Stimulated activated CD8-positive, alpha-beta memory T cell treated with anti-CD3 and anti-CD28 coated beads, Interleukin-12 subunit alpha, Interleukin-12 subunit beta, amount 100 ng/mL, for 1 hour (primary cell): ENCODE data around the gene FNBP1.
"Not testable (repeated sequence)": the region's sequence is repeated elsewhere in the genome, so short reads cannot be mapped to it uniquely, and the experiment has no call there.

ENCODE experiments used
- DNase-seq: peaks from one replicate; pipeline ENCODE4 v3.0.0-alpha.2; 2020; ENCODE audit warnings: low read depth

Gene FNBP1

DNA sequence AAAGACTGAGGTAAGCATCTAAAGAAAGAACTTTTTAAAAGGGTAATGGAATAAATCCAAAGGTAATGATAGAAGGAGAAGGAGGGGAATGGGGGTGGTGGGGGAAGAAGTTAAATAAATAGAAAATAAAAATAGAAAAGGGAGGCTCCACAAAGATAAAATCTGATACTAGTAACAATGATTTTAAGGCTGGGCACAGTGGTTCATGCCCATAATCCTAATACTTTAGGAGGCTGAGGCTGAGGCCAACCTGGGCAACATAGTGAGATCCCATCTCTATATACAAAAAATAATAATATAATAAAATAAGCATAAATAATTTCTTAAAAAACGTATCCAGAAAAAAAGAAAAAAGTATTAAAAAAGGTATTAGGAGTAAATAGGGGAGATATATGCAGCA, 89.3 kb downstream of the FNBP1 start:
- DNase-seq: no peak

DNA sequence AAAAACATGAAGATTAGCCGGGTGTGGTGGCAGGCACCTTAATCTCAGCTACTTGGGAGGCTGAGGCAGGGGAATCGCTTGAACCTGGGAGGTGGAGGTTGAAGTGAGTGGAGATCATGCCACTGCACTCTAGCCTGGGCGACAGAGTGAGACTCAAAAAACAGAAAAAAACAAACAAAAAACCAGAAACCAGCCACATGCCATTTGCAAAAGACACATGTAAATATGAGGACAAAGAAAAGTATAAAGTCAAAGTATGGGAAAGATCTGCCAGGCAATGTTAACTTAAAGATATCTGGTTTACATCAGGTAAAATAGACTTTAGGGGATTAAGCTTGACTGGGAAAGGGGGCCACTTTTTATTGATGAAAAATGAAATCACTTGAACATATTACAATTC, 90.7 kb downstream of the FNBP1 start:
- DNase-seq: no peak

DNA sequence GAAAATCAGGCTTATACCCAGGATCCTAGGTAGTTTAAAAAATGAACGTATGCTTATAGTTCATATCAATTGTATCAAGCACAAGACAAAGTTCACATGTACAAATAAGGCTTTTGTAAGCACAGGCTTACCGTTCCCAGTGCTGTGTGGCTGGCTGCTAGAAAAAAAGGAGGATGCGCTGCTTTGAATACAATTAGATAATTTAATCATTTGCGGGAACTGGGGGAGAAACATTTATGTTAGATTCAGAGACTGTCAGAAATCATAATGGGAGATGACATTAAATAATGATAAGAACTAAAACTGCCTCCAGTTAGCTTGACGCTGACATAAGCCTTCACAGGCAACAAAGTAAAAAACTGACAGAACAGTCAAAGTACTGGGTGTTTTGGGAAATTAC, 93.2 kb downstream of the FNBP1 start:
- no peak for DNase-seq

DNA sequence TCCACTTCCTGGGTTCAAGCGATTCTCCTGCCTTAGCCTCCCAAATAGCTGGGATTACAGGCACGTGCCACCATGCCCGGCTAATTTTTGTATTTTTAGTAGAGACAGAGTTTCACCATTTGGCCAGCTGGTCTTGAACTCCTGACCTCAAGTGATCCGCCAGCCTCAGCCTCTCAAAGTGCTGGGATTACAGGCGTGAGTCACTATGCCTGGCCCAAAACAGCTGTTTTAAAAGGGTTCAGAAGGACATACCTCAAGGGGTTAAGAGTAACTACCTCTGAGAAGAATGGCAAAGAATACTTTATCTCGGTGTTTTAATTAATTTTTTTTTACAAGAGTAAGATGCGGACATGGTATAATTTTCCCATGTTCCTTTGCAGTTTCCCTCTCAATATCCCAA, 94.4 kb downstream of the FNBP1 start:
- not testable (repeated sequence) for DNase-seq

DNA sequence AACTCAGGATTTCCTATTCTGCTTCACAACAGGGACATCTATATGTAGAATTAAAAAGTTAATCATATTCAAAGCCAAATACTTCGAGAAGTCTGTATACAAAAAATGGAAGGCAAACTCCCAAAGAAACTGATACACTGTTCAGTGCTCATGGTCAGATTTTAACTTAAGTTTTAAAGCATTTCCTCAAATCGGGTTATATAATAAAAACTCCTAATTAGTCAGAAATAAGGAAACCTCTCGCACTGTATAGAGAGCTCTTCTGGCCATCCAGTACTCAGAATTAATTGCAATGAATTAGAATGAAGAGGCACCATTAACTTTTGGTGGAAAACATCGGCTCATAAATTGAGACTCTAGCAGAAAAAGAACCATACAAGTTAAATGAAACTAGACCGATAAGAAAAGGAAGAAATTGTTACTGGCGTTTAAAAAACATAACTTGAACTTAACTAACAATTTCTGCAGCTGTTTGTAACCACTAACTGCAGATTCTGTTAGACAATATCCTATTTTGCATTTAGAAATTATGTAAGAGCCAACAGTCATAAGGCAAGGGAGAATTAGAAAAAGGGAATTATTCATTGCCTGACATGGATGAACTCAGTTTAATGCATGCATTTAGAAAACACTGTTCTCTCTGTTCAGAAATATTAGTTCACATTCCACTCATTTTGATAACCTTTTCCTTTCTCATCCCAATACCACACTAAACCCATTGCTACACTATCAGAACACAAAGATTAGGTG, 96.6 kb downstream of the FNBP1 start:
- no peak for DNase-seq

DNA sequence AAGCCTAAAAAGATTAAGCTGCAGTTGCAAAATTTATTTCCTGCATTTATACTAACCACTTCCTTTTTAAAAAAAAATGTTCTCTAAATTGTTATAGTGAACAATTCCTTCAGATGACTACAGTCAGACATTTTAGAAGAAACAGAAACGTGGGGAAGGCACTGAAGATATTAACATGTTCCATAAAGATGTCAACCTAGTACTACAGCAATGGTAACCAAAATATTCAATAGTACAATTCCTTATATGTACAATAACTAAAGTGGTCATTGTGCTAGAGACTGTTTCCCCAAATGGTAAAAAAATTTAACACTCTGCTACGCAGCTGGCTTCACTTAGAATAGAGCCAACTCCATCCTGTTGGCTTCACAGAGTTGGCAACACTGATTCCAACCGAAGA, 97.7 kb downstream of the FNBP1 start:
- DNase-seq: no peak

DNA sequence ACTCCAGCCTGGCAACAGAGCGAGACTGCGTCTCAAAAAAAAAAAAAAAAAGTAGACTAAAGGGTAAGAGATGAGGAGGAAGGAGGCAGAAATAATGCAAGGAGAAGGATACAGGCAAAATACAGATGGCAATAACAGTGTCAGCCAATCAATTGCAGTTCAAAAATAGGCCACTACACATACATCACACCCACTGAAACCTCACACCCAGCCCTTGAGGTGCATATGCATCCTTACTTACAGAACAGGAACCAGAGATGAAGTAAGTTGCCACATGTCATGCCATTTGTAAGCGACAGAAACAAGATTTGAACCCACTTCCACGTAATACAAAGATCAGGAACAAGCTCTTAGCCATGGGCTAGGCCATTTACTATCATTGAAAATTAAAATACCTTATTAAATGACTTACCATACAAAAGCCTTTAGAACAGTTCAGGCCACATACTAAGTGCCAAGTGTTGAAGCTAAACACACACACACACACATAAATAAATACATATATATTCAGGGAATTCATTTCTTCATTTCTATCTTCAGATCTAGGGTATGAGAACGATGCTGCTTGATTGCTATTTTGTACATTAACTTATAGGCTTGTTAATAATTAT, 98.4 kb downstream of the FNBP1 start:
- DNase-seq: no peak

DNA sequence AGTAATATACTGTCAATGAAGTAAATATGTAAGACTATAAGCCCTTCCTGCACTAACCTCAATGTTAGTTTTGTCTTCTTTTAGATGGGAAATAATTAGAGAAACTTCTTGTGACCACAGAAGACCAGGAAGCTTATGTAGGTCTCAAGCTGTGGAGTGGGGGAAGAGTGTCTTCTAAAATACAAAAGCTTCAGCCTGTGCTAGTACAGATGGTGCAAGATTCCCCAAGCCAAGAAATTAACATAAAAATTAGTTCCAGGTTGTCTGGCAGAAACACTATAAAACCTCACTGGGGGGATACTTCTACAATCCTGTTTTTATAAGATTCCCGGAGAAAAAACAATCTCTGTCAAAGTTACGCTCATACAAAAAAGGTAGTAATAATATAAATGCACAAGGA, 103.6 kb downstream of the FNBP1 start:
- DNase-seq: no peak

DNA sequence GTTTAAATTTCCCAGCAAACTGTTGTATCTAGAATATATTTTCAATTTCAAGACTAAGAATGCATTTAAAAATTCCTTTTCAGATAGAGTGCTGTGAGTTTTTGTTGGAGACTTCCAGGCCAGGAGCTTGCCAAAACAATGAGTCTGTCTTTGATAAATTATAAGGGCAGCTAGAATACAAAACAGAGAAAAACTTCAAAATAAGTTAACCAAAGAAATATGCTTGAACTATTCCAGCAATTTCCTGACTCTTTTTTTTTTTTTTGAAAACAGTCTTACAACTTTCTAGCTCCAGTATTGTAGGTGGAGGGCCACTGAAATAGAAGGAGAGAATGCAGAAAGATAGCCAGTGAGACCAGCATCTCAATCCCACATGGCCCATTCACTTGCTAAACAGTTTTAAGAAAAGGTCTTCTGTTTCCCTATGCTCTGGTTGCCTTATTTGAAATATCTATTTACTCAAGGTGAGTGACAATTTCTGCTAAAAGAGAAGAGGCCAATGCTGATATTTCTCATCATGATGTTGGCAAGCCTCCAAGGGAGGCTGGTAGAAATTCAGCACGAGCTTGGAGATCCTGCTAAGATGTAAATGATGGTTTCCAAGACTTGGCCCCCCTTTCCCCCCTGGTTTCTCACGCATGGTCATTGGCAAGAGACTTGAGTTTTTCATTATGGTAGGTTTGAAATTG, 104.6 kb downstream of the FNBP1 start:
- DNase-seq: no peak

DNA sequence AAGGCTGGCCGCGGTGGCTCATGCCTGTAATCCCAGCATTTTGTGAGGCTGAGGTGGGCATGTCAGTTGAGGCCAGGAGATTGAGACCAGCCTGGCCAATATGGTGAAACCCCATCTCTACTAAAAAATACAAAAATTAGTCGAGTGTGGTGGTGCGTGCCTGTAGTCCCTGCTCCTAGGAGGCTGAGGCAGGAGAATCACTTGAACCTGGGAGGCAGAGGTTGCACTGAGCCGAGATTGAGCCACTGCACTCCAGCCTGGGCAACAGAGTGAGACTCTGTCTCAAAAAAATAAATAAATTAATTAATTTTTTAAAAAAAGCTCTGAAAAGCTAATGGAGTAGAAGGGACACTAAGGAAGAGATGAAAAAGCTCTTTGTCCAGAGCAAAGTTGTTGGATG, 105.1 kb downstream of the FNBP1 start:
- not testable (repeated sequence) for DNase-seq

DNA sequence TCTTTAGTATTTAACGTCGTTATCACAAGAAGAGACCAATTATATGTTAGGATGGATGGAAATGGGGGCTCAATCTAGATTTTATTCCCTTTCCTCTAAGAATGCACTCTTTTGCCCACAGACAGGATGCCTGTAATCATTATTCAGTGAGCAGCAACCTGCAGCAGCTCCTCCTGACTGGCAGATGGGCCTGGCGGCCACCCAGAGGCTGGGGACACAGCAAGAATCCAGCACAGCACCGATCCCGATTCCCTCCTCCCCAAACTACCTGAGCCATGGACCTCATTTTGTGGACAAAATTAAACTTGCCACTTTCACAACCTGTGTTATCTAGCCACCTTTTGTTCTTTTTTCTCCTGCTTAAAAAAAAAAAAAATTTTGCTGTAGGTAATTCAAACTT, 106.8 kb downstream of the FNBP1 start:
- no peak for DNase-seq

DNA sequence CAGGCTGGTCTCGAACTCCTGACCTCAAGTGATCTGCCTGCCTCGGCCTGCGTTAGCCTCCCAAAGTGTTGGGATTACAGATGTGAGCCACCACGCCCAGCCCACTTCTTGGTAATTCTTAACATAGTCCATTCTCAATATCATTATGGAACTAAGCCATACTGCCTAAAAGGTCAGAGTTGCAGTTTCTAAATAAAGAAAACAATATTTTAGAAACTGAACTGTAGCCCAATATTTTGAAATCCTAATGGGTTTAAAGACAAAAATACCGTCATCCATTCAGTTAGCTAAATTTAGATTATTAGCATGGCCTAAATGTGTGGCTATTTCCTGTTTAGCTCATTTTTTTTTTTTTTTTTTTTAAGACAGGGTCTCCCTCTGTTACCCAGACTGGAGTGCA, 108.2 kb downstream of the FNBP1 start:
- DNase-seq: no peak

DNA sequence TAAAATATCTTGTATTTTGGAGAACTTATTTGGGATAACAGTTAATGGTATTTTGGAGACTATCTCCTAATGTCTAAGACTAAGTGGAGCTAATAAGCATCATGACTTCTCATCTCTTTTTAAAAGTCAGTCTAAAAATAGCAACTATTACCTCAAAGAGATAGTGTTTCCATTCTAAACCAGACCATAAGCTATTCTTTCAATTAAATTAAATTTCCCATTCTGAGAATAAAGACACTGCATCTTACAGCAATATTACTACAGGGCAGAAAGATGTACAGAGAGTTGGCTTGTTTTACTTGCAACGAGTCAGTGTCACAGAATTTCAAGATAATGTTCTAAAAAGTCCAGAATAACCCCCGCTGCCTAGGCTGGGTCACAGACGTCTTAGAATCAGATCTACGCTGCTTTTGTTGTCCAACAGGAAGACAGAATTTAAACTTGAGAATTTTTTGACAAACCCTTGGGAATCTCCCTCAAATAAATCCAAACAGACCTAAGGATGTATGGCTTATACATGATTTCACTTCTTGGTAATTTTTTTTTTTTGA, 108.9 kb downstream of the FNBP1 start:
- no peak for DNase-seq

DNA sequence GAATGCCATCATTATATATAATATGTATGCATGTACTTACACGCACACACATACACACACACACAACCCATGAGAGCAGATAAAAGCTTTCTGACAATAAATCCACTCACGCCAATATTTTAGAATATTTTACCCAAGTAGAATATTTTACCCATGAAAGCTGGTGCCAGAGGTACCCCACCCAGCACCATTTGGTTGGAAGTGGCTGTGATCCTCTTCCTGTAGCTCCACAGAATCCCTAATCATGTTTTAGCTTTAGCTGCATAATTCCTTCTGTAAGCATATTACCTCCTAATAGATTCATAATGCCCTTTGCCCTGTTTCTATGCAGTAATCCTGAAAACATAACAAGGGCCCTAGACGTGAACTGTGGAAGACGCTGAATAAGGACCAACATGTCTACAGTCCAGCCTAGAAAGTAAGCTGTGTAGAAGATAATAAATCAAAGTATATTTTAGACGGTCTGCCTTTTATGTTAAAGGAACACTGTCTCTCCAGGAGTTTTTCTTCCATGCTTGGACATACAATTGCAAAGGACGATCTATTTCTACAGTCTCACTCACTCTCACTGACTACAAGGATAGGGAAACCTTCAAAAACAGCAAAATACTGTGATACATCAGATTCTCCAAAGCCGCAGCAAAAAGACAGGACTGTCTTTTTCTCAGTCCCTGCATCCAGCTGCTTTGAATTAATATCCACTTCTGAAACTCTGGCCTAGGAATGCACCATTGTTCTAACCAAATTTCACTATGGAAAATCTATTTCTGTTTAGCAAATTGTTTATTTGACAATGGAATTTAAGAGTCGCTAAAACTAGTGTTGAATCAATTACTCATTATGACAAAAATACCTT, 109.6 kb downstream of the FNBP1 start:
- DNase-seq: no peak

DNA sequence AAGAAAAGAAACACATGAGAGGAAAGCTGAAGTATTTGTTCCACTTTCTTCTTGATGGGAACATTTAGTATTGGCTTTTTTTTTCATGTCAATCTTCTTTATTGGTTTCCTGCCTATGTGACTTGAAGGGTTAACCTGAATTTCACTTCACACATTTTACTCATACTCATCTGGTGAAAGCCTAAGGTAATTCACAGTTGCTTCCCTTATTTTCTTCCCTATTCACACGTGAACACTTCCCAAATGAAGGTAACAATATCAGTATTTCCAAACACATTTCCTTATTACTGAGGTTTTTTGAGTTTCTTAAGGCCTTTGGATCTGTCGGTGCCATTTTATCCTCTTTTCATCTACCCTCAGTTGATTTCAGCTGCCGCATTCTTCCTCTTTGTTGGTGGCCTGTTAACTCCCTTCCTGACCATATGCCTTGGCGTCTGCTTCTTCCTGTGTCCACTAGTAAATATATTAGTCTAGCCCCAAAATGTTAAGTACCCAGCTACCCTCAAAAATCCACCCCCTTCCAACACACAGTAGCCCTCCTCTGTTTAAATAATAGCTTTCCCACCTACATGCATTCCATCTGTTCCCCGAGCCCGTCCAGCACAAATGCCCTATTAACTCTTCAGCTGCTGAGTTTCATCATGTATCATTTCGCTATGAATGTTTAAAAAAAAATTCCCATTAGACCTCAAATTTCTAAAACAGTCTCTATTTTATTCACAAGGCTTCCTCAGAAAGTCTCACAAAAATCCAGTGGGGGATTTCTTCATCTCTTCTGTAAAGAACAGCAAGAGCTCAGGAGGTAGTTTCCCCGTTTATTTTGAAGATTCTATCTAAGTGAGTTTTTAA, 110.5 kb downstream of the FNBP1 start:
- no peak for DNase-seq

DNA sequence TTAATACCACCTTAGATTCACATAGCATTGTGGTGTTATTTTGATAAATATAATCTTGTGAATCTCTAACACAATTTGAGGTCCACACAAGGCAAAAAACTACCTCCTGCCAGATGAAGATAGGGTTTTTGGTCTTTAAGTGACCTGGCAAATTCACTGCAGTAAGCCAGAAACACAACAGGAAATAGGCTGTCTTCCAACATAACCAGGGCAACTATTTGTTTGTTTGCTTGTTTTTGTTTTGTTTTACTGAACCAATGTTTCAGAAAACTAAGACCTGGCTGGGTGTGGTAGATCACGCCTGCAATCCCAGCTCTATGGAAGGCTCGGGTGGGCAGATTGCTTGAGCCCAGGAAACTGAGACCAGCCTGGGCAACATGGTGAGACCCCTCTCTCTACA, 112.2 kb downstream of the FNBP1 start:
- no peak for DNase-seq

DNA sequence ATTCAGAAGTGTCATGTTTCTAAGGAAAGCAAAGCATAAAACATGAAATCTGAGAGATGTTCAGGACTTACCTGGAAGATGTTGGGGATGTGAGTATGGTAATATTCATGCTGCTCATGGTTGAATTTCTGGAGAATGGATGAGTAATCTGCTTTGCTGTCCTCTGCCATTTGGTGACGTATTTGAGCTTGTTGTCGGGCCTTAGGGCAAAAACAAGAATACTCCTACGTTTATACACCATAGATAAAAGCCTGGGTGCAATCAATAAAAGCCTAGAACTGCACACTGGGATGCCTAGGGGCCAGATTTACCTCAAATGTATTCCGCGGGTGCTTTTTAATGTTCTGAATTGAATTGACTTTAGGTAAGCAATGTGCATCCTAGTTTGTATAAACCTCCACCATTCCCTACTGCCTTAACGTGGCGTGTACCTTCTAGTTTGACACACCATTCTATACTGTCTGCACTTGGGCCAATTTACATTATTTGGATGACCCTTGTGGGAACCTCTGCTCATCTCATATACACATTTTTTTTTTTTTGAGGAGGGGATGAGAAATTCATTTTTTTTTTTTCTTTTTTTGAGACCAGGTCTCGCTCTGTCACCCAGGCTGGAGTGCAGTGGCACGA, 113.4 kb downstream of the FNBP1 start:
- no peak for DNase-seq

DNA sequence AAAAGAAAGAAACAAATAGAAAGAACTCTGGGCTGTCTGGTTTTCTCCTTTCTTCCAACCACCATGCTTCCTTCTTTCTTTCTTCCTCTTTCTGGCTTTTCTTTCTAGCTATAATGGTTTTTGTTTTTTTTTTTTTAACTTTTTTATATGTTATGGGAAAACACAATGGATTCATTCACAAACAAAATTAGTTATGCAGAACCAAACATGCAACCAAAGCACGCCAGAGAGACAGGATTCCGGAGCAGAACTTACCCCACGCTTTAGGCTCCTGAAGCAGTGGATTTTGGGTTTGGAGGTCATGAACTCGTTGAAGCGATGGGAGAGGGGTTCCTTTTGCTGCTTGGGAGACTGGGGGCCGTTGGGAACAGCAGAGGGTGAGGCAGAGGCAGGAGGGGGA, 119.4 kb downstream of the FNBP1 start:
- no peak for DNase-seq

DNA sequence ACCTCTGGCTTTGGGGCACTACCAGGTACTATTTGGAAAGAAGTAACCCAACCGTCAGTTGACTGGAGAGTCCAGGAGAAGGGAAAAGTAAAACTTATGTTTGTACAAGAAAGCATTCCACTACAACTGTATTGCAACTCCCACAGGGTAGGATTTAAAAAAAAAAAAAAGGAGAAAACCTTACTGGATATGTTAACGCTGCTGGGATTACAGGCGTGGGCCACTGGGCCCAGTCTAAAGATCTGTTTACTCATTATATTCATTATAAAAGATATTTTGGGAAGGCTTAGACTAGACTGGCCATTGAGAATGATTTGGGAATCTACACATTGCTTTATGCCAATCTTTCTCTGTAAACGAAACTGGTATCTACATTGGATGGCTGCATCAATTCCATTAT, 121.1 kb downstream of the FNBP1 start:
- no peak for DNase-seq

DNA sequence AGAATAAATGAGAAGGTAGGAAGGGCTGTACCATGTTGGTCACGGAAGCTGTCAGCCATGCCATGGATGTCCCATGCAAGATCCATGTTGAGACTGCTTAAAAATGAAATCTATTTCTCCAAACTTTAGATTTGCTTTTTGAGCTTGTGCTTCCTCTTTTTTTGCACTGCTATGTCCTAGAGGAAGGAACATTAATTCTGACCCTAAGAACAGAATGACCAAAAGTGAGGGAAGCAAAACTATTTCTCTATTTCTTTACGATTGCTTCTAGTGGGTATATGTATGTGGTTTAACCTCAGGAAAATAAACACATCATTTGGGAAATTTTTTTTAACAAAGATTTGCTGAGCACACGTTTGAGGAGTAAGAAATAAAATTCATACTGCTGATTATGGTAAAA, 123.1 kb downstream of the FNBP1 start:
- no peak for DNase-seq

DNA sequence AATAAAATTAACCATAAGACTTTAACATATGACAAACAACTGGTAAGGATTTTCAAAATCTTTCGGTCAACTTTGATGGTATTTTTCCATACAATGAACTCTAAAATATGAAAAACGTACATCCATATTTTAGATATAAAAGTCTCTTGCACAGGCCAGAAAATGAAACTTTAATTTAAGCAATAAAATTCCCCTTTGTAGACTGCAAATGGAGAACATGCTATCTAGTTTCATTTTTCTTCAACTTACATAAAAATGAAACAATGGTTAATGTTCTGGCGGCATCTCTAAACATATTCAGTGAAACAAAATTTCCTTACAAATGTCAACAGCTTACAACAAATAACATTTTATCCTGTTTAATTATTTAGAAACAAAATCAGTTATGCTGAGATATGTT, 123.7 kb downstream of the FNBP1 start:
- no peak for DNase-seq
